ENCODE measurements around the gene RASGEF1B.

Gene RASGEF1B

DNA sequence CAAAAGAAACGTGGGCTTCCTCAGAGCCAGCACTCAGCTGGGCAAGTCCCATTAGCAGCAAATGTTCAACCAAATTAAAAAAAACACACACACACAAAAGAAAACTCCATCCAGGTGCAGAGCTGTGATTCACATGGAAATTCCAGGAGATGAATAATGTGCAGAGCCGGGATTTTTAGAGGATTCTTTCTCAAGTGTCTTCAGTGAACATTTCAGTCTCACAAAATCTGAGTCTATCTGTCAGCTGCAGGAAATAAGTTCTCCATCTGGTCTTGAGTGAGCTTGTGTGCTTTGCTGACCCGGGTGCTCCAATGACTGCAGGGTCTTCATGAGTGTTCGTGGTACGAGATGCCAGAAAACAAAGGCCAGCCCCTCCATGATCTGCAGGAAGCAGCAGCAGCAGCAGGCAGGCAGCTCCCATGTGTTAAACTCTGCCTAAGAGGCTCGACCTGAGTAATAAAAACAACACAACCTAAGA, 44.3 kb downstream of the RASGEF1B start:
- Histone ChIP-seq H3K4me2 (ENCODE audit: low read length, poor library complexity, severe bottlenecking) (peak overlapping the region; percentile 68), H4K91ac (ENCODE audit: low read length) (no peak overlapping the region), H3K18ac (ENCODE audit: low read depth in 1 of 2, low read length in 2 of 2) (no peak overlapping the region), H2BK5ac (ENCODE audit: low read depth, low read length, poor library complexity, severe bottlenecking) (no peak overlapping the region), H3K23ac (ENCODE audit: low read length in 2 of 2) (no peak overlapping the region), H4K8ac (ENCODE audit: low read length) (no peak overlapping the region), H3K14ac (ENCODE audit: low read length in 2 of 2) (no peak overlapping the region), H2BK120ac (ENCODE audit: low read depth, low read length) (no peak overlapping the region), H3K27me3 (ENCODE audit: control insufficient read depth in 1 of 2, insufficient read depth in 1 of 2, low read length in 2 of 2) (no peaks in the 10 kb centered on the region), H2AFZ (ENCODE audit: low read depth, low read length) (no peak overlapping the region), H3K36me3 (ENCODE audit: control insufficient read depth in 1 of 2, insufficient read depth in 2 of 2, low read depth in 1 of 2, low read length in 2 of 2) (peaks cover 0 to 4% of the 10 kb centered on the region in 2 experiments), H2BK12ac (ENCODE audit: low read length in 2 of 2) (no peak overlapping the region), H3K27ac (ENCODE audit: low read length, poor library complexity, severe bottlenecking) (peak overlapping the region; percentile 65), H3K4me1 (ENCODE audit: control insufficient read depth, insufficient read depth, low read depth, low read length) (peaks cover 4% of the 10 kb centered on the region), H3K4ac (ENCODE audit: low read depth in 1 of 2, low read length in 2 of 2) (no peak overlapping the region), H2BK15ac (ENCODE audit: low read depth, poor library complexity, severe bottlenecking) (no peak overlapping the region), H3K9me3 (ENCODE audit: control insufficient read depth, low read length) (no peaks in the 10 kb centered on the region), H2AK5ac (ENCODE audit: low read length, severe bottlenecking) (no peak overlapping the region), H3K4me3 (ENCODE audit: insufficient read depth in 1 of 2, low read depth in 1 of 2, low read length in 2 of 2) (no peak overlapping the region), H3K9ac (ENCODE audit: low read length) (no peak overlapping the region), H3K79me1 (replicated peaks; ENCODE audit: low read length, poor library complexity, severe bottlenecking) (no peaks in the 10 kb centered on the region)
- no peak for DNase-seq
- WGBS = 9% methylated on average over 5 of the region's 6 CpGs

DNA sequence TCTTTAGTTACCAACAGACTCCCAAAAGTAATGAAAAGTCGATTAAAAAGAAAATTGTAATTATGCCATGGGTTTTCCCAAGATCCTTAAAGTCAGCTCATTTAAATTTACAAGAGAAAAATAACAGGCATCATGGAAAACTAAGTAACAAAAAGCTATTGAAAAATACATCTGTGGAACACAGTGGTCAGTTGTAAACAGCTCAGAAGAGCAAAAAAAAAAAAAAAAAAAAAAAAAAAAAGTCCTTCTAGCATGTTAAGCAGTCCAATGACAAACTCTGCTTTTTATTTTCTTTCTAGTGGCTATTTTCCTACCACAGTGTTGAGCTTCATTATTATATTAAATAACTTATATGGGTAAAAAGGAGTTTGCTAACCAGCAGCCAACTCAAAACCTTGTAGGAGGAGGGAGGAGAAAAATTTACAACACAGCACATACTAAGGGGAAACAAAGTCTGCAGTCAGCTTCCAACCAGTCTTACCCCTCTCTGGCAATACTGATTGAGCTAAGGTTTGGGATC, 44.9 kb downstream of the RASGEF1B start:
- Histone ChIP-seq H3K14ac (ENCODE audit: low read length in 2 of 2) (no peak overlapping the region), H3K18ac (ENCODE audit: low read depth in 1 of 2, low read length in 2 of 2) (no peak overlapping the region), H2AK5ac (ENCODE audit: low read length, severe bottlenecking) (no peak overlapping the region), H2BK120ac (ENCODE audit: low read depth, low read length) (no peak overlapping the region), H3K4me2 (ENCODE audit: low read length, poor library complexity, severe bottlenecking) (peak overlapping the region; percentile 68), H3K4me3 (ENCODE audit: insufficient read depth in 1 of 2, low read depth in 1 of 2, low read length in 2 of 2) (no peak overlapping the region), H3K27me3 (ENCODE audit: control insufficient read depth in 1 of 2, insufficient read depth in 1 of 2, low read length in 2 of 2) (no peaks in the 10 kb centered on the region), H3K27ac (ENCODE audit: low read length, poor library complexity, severe bottlenecking) (peak overlapping the region; percentile 65), H2BK5ac (ENCODE audit: low read depth, low read length, poor library complexity, severe bottlenecking) (no peak overlapping the region), H3K36me3 (ENCODE audit: control insufficient read depth in 1 of 2, insufficient read depth in 2 of 2, low read depth in 1 of 2, low read length in 2 of 2) (peaks cover 0 to 4% of the 10 kb centered on the region in 2 experiments), H3K9ac (ENCODE audit: low read length) (no peak overlapping the region), H3K4ac (ENCODE audit: low read depth in 1 of 2, low read length in 2 of 2) (no peak overlapping the region), H3K9me3 (ENCODE audit: control insufficient read depth, low read length) (no peaks in the 10 kb centered on the region), H2AFZ (ENCODE audit: low read depth, low read length) (no peak overlapping the region), H4K91ac (ENCODE audit: low read length) (no peak overlapping the region), H3K4me1 (ENCODE audit: control insufficient read depth, insufficient read depth, low read depth, low read length) (peaks cover 4% of the 10 kb centered on the region), H4K8ac (ENCODE audit: low read length) (no peak overlapping the region), H2BK15ac (ENCODE audit: low read depth, poor library complexity, severe bottlenecking) (no peak overlapping the region), H3K79me1 (replicated peaks; ENCODE audit: low read length, poor library complexity, severe bottlenecking) (no peaks in the 10 kb centered on the region), H3K23ac (ENCODE audit: low read length in 2 of 2) (no peak overlapping the region), H2BK12ac (ENCODE audit: low read length in 2 of 2) (no peak overlapping the region)
- DNase-seq = no peak
- no CpG with 5 or more reads among the region's 1 CpG for WGBS

DNA sequence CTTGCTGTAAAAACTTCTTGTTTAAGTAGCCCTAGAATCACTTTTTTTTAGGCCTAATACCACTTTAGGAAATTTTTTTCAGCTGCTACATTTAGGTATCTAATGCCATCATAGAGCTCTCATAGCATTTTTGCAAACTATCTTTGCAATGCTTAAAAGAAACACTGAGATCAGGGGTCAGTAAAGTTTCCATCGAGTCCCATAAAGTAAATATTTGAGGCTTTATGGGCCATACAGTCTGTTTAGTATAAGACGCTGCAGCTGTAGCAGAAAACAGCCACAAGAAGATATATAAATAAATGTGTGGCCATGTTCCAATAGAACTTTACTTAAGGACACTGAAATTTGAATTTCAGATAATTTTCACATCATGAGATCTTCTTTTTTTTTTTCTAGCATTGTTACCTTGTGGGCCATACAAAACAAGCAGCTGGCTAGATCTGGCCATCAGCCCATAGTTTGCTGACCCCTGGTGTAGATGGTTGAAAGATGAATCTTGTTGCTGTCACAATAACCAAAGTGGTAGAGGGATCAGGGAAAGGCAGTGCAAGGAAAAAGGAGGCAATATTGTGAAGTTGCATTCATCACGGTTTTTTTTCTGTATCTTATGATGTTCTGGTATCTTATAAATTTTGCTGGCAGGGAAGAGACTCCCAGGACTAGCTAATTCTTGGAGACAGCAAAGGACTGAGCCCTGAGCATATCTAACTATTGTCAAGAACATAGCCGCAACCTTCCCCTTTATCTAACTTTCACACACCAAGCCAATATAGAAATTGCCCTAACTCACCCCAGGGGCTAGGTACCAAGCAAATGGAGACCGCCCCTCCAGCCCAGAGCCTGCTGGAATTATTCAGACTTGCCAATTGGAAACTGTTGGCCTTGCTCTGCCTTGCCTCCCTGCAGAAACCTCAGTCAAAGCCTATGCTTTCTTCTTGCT, 46.6 kb downstream of the RASGEF1B start:
- H4K91ac ChIP-seq (ENCODE audit: low read length) = no peak overlapping the region
- 84% methylated on average over 4 of the region's 5 CpGs for WGBS
- no peak overlapping the region for H3K4me3 ChIP-seq (ENCODE audit: insufficient read depth in 1 of 2, low read depth in 1 of 2, low read length in 2 of 2)
- H3K79me1 ChIP-seq (replicated peaks; ENCODE audit: low read length, poor library complexity, severe bottlenecking) = no peaks in the 10 kb centered on the region
- no peak overlapping the region for H4K8ac ChIP-seq (ENCODE audit: low read length)
- H3K4me2 ChIP-seq (ENCODE audit: low read length, poor library complexity, severe bottlenecking) = no peak overlapping the region
- H3K14ac ChIP-seq (ENCODE audit: low read length in 2 of 2) = no peak overlapping the region
- no peak overlapping the region for H2BK15ac ChIP-seq (ENCODE audit: low read depth, poor library complexity, severe bottlenecking)
- H3K4ac ChIP-seq (ENCODE audit: low read depth in 1 of 2, low read length in 2 of 2) = no peak overlapping the region
- no peaks in the 10 kb centered on the region for H3K9me3 ChIP-seq (ENCODE audit: control insufficient read depth, low read length)
- H3K23ac ChIP-seq (ENCODE audit: low read length in 2 of 2) = no peak overlapping the region
- H3K9ac ChIP-seq (ENCODE audit: low read length) = no peak overlapping the region
- peaks cover 4% of the 10 kb centered on the region for H3K4me1 ChIP-seq (ENCODE audit: control insufficient read depth, insufficient read depth, low read depth, low read length)
- H2BK5ac ChIP-seq (ENCODE audit: low read depth, low read length, poor library complexity, severe bottlenecking) = no peak overlapping the region
- no peak overlapping the region for H2AK5ac ChIP-seq (ENCODE audit: low read length, severe bottlenecking)
- no peak overlapping the region for H2BK120ac ChIP-seq (ENCODE audit: low read depth, low read length)
- H3K27me3 ChIP-seq (ENCODE audit: control insufficient read depth in 1 of 2, insufficient read depth in 1 of 2, low read length in 2 of 2) = no peaks in the 10 kb centered on the region
- peak; percentile 13 for DNase-seq
- H2AFZ ChIP-seq (ENCODE audit: low read depth, low read length) = no peak overlapping the region
- H2BK12ac ChIP-seq (ENCODE audit: low read length in 2 of 2) = peak overlapping the region in 1 of 2 experiments; percentile 45
- H3K27ac ChIP-seq (ENCODE audit: low read length, poor library complexity, severe bottlenecking) = no peak overlapping the region
- peaks cover 0 to 4% of the 10 kb centered on the region in 2 experiments for H3K36me3 ChIP-seq (ENCODE audit: control insufficient read depth in 1 of 2, insufficient read depth in 2 of 2, low read depth in 1 of 2, low read length in 2 of 2)
- no peak overlapping the region for H3K18ac ChIP-seq (ENCODE audit: low read depth in 1 of 2, low read length in 2 of 2)

DNA sequence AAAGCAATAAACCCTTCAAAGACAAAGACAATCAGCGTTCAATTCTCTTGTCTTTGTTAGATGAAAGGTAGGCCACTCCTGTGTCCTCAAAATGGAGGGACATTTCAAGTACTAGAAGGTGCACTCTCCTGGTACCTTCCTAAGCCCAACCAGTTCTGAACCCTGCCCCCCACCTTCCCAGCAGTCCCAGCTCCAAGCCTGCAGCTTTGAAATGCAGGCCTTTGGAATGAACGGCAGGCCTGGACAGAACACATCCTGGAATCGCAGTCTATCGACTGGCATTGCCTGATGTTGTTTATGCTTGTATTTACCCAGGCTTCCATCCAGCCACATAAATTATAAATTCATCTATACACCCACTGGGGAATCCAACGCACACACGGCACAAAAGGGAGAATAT, 47.4 kb downstream of the RASGEF1B start:
- Histone ChIP-seq H3K4me3 (ENCODE audit: insufficient read depth in 1 of 2, low read depth in 1 of 2, low read length in 2 of 2) (no peak overlapping the region), H3K14ac (ENCODE audit: low read length in 2 of 2) (no peak overlapping the region), H3K9me3 (ENCODE audit: control insufficient read depth, low read length) (no peaks in the 10 kb centered on the region), H2BK120ac (ENCODE audit: low read depth, low read length) (no peak overlapping the region), H2AK5ac (ENCODE audit: low read length, severe bottlenecking) (no peak overlapping the region), H2BK5ac (ENCODE audit: low read depth, low read length, poor library complexity, severe bottlenecking) (no peak overlapping the region), H3K27ac (ENCODE audit: low read length, poor library complexity, severe bottlenecking) (no peak overlapping the region), H2BK12ac (ENCODE audit: low read length in 2 of 2) (no peak overlapping the region), H3K4me1 (ENCODE audit: control insufficient read depth, insufficient read depth, low read depth, low read length) (peaks cover 2% of the 10 kb centered on the region), H4K91ac (ENCODE audit: low read length) (no peak overlapping the region), H2BK15ac (ENCODE audit: low read depth, poor library complexity, severe bottlenecking) (no peak overlapping the region), H3K79me1 (replicated peaks; ENCODE audit: low read length, poor library complexity, severe bottlenecking) (no peaks in the 10 kb centered on the region), H3K36me3 (ENCODE audit: control insufficient read depth in 1 of 2, insufficient read depth in 2 of 2, low read depth in 1 of 2, low read length in 2 of 2) (no peaks in the 10 kb centered on the region), H3K27me3 (ENCODE audit: control insufficient read depth in 1 of 2, insufficient read depth in 1 of 2, low read length in 2 of 2) (no peaks in the 10 kb centered on the region), H3K23ac (ENCODE audit: low read length in 2 of 2) (no peak overlapping the region), H4K8ac (ENCODE audit: low read length) (no peak overlapping the region), H3K4ac (ENCODE audit: low read depth in 1 of 2, low read length in 2 of 2) (no peak overlapping the region), H2AFZ (ENCODE audit: low read depth, low read length) (no peak overlapping the region), H3K9ac (ENCODE audit: low read length) (no peak overlapping the region), H3K18ac (ENCODE audit: low read depth in 1 of 2, low read length in 2 of 2) (no peak overlapping the region), H3K4me2 (ENCODE audit: low read length, poor library complexity, severe bottlenecking) (no peak overlapping the region)
- DNase-seq = no peak
- WGBS = 61% methylated on average over 3 of the region's 6 CpGs
